K562 (cell line): ENCODE data around the gene PRDM8. TPM values are rescaled to one million over a fixed set of nuclear protein-coding genes. Genes with fewer than 3 reads are reported as not detected.
A peak's percentile ranks its signal among the peaks of the same experiment; 100 is the strongest.

Experiments used
- ATAC-seq: fragments of 200-7000 bp; cut with Tn5 transposase; 3 replicates; pipeline ENCODE4 v1.9.1; 2020; ENCODE audit warnings: moderate library complexity
- BruUV-seq: library from RNA; stranded (reverse); fragments of 400-500 nt; replicated peaks from 2 replicates; lab custom pipeline; 2021; lab: Mats Ljungman, UMichigan
- CTCF ChIA-PET: fragments of 300-600 bp; formaldehyde crosslinking; extraction: SDS; loops from one replicate; lab custom pipeline; 2021; ENCODE audit warnings: low intra/inter-chr PET ratio; lab: Yijun Ruan, JAX
- POLR2A ChIA-PET: fragments of 300-600, 350-650 bp; sonication (Branson Sonifier 250); formaldehyde crosslinking; extraction: SDS; loops from one replicate; lab custom pipeline; 2021; ENCODE audit warnings: antibody characterized with exemption, inconsistent platforms; lab: Yijun Ruan, JAX
- DNase-seq, 4 experiments: peaks; one replicate each; pipeline versions ENCODE4 v3.0.0 to v3.0.0-alpha.2; 2011 to 2018; ENCODE audit warnings: low spot score in 3 of 4, mixed read lengths in 3 of 4; ENCODE audit errors: extremely low read depth in 1 of 4
- FAIRE-seq: peaks from 2 replicates; lab custom pipeline; 2011; peaks lifted over from hg19 to GRCh38; lab: Jason Lieb, UNC
- H2AFZ ChIP-seq: 2 replicates; pipeline ENCODE4 v1.6.0; 2011; ENCODE audit warnings: low read depth, low read length, control low read depth, inconsistent platforms
- H3K27ac ChIP-seq: fragments of 200-600 bp; 3 replicates; pipeline ENCODE4 v1.8.0; 2011; ENCODE audit warnings: low read depth, mild to moderate bottlenecking, control low read depth, inconsistent platforms, low read length, moderate library complexity, mixed read lengths; ENCODE audit errors: extremely low read depth
- H3K27me3 ChIP-seq, 2 experiments: fragments of 300-600 bp in 1 of 2; 2 replicates in 1 of 2; 3 replicates in 1 of 2; pipeline versions ENCODE4 v1.6.0 to v1.8.0; 2011; ENCODE audit warnings: inconsistent platforms in 2 of 2, low read length in 2 of 2, mild to moderate bottlenecking in 1 of 2, mixed read lengths in 1 of 2, moderate library complexity in 1 of 2; ENCODE audit not compliant: control insufficient read depth in 2 of 2, insufficient read depth in 2 of 2
- H3K36me3 ChIP-seq: fragments of 300-600 bp; 3 replicates; pipeline ENCODE4 v1.8.0; 2011; ENCODE audit warnings: mild to moderate bottlenecking, low read length, inconsistent platforms; ENCODE audit not compliant: control insufficient read depth, insufficient read depth
- H3K4me1 ChIP-seq, 2 experiments: fragments of 200-600 bp in 1 of 2; replicated peaks in 1 of 2; 2 replicates in 1 of 2; 3 replicates in 1 of 2; pipeline versions ENCODE4 v1.5.1 to v1.8.0; 2011; ENCODE audit warnings: inconsistent platforms in 2 of 2, low read length in 2 of 2, mild to moderate bottlenecking in 1 of 2, mixed read lengths in 1 of 2, moderate library complexity in 1 of 2; ENCODE audit not compliant: control insufficient read depth in 2 of 2, insufficient read depth in 2 of 2
- H3K4me2 ChIP-seq: 2 replicates; pipeline ENCODE4 v1.6.1; 2011; ENCODE audit warnings: low read length, control low read depth, inconsistent platforms, mixed read lengths; ENCODE audit not compliant: insufficient read depth
- H3K4me3 ChIP-seq: fragments of 200-600 bp; sonication (generic), shearing (Covaris generic); 2 replicates; pipeline ENCODE4 v1.5.1; 2016; ENCODE audit warnings: control low read depth, inconsistent platforms
- H3K79me2 ChIP-seq: fragments of 200-600 bp; 3 replicates; pipeline ENCODE4 v1.8.0; 2011; ENCODE audit warnings: low read length, inconsistent platforms; ENCODE audit not compliant: control insufficient read depth, insufficient read depth
- H3K9ac ChIP-seq, 2 experiments: 2 replicates each; pipeline versions ENCODE4 v1.6.0 to v1.6.1; 2011; ENCODE audit warnings: low read depth in 2 of 2, low read length in 2 of 2, control low read depth in 1 of 2, inconsistent platforms in 1 of 2, mild to moderate bottlenecking in 1 of 2, mixed read lengths in 1 of 2; ENCODE audit not compliant: insufficient read depth in 1 of 2
- H3K9me1 ChIP-seq: one replicate; pipeline ENCODE4 v1.6.0; 2011; ENCODE audit warnings: inconsistent platforms, mild to moderate bottlenecking, low read length, moderate library complexity; ENCODE audit not compliant: control insufficient read depth, insufficient read depth
- H3K9me3 ChIP-seq: replicated peaks from 2 replicates; pipeline ENCODE4 v1.5.1; 2011; ENCODE audit warnings: low read depth, low read length, inconsistent platforms; ENCODE audit not compliant: control insufficient read depth, insufficient read depth
- H4K20me1 ChIP-seq: replicated peaks from 2 replicates; pipeline ENCODE4 v1.6.1; 2011; ENCODE audit warnings: low read length, inconsistent platforms, mixed read lengths; ENCODE audit not compliant: control insufficient read depth, insufficient read depth
- BRF1 ChIP-seq: IDR thresholded peaks from 3 replicates; pipeline ENCODE4 v1.6.1; 2011; ENCODE audit warnings: borderline replicate concordance, mild to moderate bottlenecking; ENCODE audit not compliant: insufficient read length; ENCODE audit errors: extremely low read depth
- CCNT2 ChIP-seq: IDR thresholded peaks from 2 replicates; pipeline ENCODE4 v1.6.1; 2011; ENCODE audit warnings: borderline replicate concordance, low read depth, mild to moderate bottlenecking, moderate library complexity, mixed read lengths, low read length; ENCODE audit not compliant: insufficient read length; ENCODE audit errors: extremely low read depth
- HEY1 ChIP-seq: fragments of 250-450 bp; sonication (Bioruptor Pico); IDR thresholded peaks from 2 replicates; pipeline ENCODE4 v1.5.0; 2020; ENCODE audit warnings: mild to moderate bottlenecking, moderate library complexity, borderline replicate concordance
- ILF3 ChIP-seq: fragments of 450-650 bp; IDR thresholded peaks from 2 replicates; pipeline ENCODE4 v1.6.1; 2018; ENCODE audit warnings: antibody characterized with exemption, mild to moderate bottlenecking, moderate library complexity, borderline replicate concordance
- NEUROD1 ChIP-seq: fragments of 150-350 bp; IDR thresholded peaks from 2 replicates; pipeline ENCODE4 v1.6.1; 2014; ENCODE audit warnings: borderline replicate concordance, low read length, low read depth; ENCODE audit not compliant: partially characterized antibody
- USF2 ChIP-seq: sonication (generic); formaldehyde crosslinking; IDR thresholded peaks from 2 replicates; pipeline ENCODE4 v1.5.0; 2020; ENCODE audit warnings: missing genetic modification reagents
- ZBTB33 ChIP-seq: sonication (generic); formaldehyde crosslinking; IDR thresholded peaks from 2 replicates; pipeline ENCODE4 v1.8.1; 2023; ENCODE audit warnings: mild to moderate bottlenecking, missing genetic modification reagents
- ZNF253 ChIP-seq: fragments of 250-450 bp; sonication (Bioruptor Pico); conservative IDR thresholded peaks from 2 replicates; pipeline ENCODE4 v1.6.1; 2021; ENCODE audit warnings: mild to moderate bottlenecking
- WGBS: fragments of 100-300 bp; shearing (Covaris generic); methylation state at CpG from one replicate; pipeline ENCODE4 v1.1.6; 2016; ENCODE audit warnings: low coverage, mixed read lengths; ENCODE audit not compliant: insufficient coverage; ENCODE audit errors: missing lambda C conversion rate; 5-methylcytosine and 5-hydroxymethylcytosine counted together
- in situ Hi-C: fragments of 300-500 bp; cut with MboI; formaldehyde crosslinking; loops from 4 replicates; pipeline ENCODE4 v1.15.0; 2018; ENCODE audit warnings: inconsistent platforms, mixed read lengths
- intact Hi-C: fragments of 100-400 bp; cut with micrococcal nuclease; formaldehyde crosslinking; loops from 2 replicates; pipeline ENCODE4 v1.14.2; 2022
- polyA plus RNA-seq, 8 experiments: library from polyadenylated mRNA; depleted of rRNA in 4 of 8; stranded (reverse) in 5 of 8; unstranded in 3 of 8; fragments of >200 nt; fragmentation: Nextera tagmentation in 2 of 8; fragmentation: Illumina TruSeq in 1 of 8; extraction: Ambion mirVana in 2 of 8; extraction: Trizol in 1 of 8; gene quantifications; 2 replicates each; pipeline versions ENCODE4 v1.2.1 to v1.2.3, GENCODE V29; 2011 to 2014; ENCODE audit warnings: inconsistent platforms in 1 of 8, missing spikeins in 1 of 8
- total RNA-seq, 7 experiments: library from RNA; depleted of rRNA in 6 of 7; stranded (reverse); fragments of >200 nt in 6 of 7; fragmentation: Illumina TruSeq in 2 of 7; extraction: Trizol in 2 of 7; gene quantifications; 2 replicates each; pipeline versions ENCODE4 v1.2.1 to v1.2.3, GENCODE V29; 2011 to 2021; ENCODE audit warnings: low replicate concordance in 1 of 7
- TF ChIP-seq, protein P1 (sequence below): fragments of 450-650 bp; formaldehyde crosslinking; IDR thresholded peaks from 2 replicates; pipeline ENCODE4 v1.4.0; 2022; ENCODE audit warnings: missing genetic modification characterization

Gene PRDM8
- total and polyA plus RNA-seq, 9 of the 15 experiments (the other 6 are each of a cell fraction or from before 2014, with no cell fraction given) = 0.40 TPM; not detected in 8

- WGBS = 97% methylated on average over 37 of the region's 88 CpGs
- H3K4me1 ChIP-seq = peaks cover 0 to 6% of the 10 kb centered on the region in 2 experiments; a peak in 1 of 5 replicates
- no peaks in the 10 kb centered on the region for H4K20me1 ChIP-seq
- H3K9me1 ChIP-seq = no peaks in the 10 kb centered on the region
- H3K27ac ChIP-seq = no peak overlapping the region
- no peaks in the 10 kb centered on the region; a peak in 1 of 5 replicates for H3K27me3 ChIP-seq
- no peak overlapping the region for H2AFZ ChIP-seq
- FAIRE-seq = no peak
- CTCF ChIA-PET = no interaction called here
- intact Hi-C loops = no loop called here
- no peaks in the 10 kb centered on the region for H3K79me2 ChIP-seq
- H3K4me3 ChIP-seq = no peak overlapping the region
- in situ Hi-C loops = no loop called here
- H3K36me3 ChIP-seq = no peaks in the 10 kb centered on the region
- TF ChIP-seq USF2 = no peak
- TF ChIP-seq HEY1 (CRISPR knock-in tag) = no peak
- no peak for TF ChIP-seq ZNF253 (CRISPR knock-in tag)
- TF ChIP-seq ILF3 = no peak
- TF ChIP-seq, protein P1, sequence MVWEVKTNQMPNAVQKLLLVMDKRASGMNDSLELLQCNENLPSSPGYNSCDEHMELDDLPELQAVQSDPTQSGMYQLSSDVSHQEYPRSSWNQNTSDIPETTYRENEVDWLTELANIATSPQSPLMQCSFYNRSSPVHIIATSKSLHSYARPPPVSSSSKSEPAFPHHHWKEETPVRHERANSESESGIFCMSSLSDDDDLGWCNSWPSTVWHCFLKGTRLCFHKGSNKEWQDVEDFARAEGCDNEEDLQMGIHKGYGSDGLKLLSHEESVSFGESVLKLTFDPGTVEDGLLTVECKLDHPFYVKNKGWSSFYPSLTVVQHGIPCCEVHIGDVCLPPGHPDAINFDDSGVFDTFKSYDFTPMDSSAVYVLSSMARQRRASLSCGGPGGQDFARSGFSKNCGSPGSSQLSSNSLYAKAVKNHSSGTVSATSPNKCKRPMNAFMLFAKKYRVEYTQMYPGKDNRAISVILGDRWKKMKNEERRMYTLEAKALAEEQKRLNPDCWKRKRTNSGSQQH (CRISPR knock-in tag) = no peak
- peak; percentile 97 for TF ChIP-seq ZBTB33
- no peak for TF ChIP-seq NEUROD1
- no peak for TF ChIP-seq BRF1
- no peak for TF ChIP-seq CCNT2
- no peak for ATAC-seq
- H3K9me3 ChIP-seq = peaks cover 8% of the 10 kb centered on the region
- H3K4me2 ChIP-seq = no peak overlapping the region
- no TSS peak for BruUV-seq
- POLR2A ChIA-PET = no interaction called here
- H3K9ac ChIP-seq = no peak overlapping the region
- no peak for DNase-seq
Measured at GRCh38 chr4:80202741-80203553, 5.6 kb downstream of the PRDM8 start.
